H1 (cell line): ENCODE data around the gene GTF2F2. TPM values are rescaled to one million over a fixed set of nuclear protein-coding genes. Genes with fewer than 3 reads are reported as not detected.
"Not testable (repeated sequence)": the region's sequence is repeated elsewhere in the genome, so short reads cannot be mapped to it uniquely, and the experiment has no call there.

Source experiments
- CTCF ChIA-PET: fragments of 300-600 bp; sonication (Branson Sonifier 250); formaldehyde crosslinking; loops from one replicate; lab custom pipeline; 2021; ENCODE audit not compliant: partially characterized antibody; lab: Charles Lee
- POLR2A ChIA-PET: fragments of 300-600 bp; sonication (Branson Sonifier 250); formaldehyde crosslinking; loops from one replicate; lab custom pipeline; 2021; ENCODE audit warnings: inconsistent platforms; ENCODE audit not compliant: partially characterized antibody; lab: Charles Lee
- DNase-seq, 2 experiments: peaks; one replicate each; pipeline versions ENCODE4 v3.0.0 to v3.0.0-alpha.2; 2010 to 2022; ENCODE audit warnings: low spot score in 2 of 2, low read depth in 1 of 2, mixed read lengths in 1 of 2
- FAIRE-seq: peaks from 2 replicates; lab custom pipeline; 2011; peaks lifted over from hg19 to GRCh38; lab: Jason Lieb, UNC
- H2AFZ ChIP-seq: 2 replicates; pipeline ENCODE4 v1.8.1; 2012; ENCODE audit warnings: low read length, inconsistent platforms
- H2AK5ac ChIP-seq: 2 replicates; pipeline ENCODE4 v1.6.1; 2013; ENCODE audit warnings: low read depth, low read length
- H2BK120ac ChIP-seq: replicated peaks from 2 replicates; pipeline ENCODE3; 2013; ENCODE audit warnings: low read depth, low read length, inconsistent platforms
- H2BK12ac ChIP-seq: 2 replicates; pipeline ENCODE4 v1.6.1; 2013; ENCODE audit warnings: low read depth, low read length
- H2BK15ac ChIP-seq: 2 replicates; pipeline ENCODE4 v1.6.1; 2013; ENCODE audit warnings: low read length
- H2BK20ac ChIP-seq: 2 replicates; pipeline ENCODE4 v1.6.1; 2013; ENCODE audit warnings: low read length
- H2BK5ac ChIP-seq: 2 replicates; pipeline ENCODE4 v1.6.1; 2013; ENCODE audit warnings: low read depth, low read length
- H3K14ac ChIP-seq: 2 replicates; pipeline ENCODE4 v1.6.1; 2013; ENCODE audit warnings: inconsistent platforms; ENCODE audit not compliant: insufficient read length
- H3K18ac ChIP-seq: 2 replicates; pipeline ENCODE4 v1.6.1; 2013; ENCODE audit warnings: low read length; ENCODE audit errors: extremely low read depth
- H3K23ac ChIP-seq: 2 replicates; pipeline ENCODE4 v1.6.1; 2013; ENCODE audit warnings: inconsistent platforms; ENCODE audit not compliant: insufficient read length
- H3K23me2 ChIP-seq: 2 replicates; pipeline ENCODE4 v1.6.1; 2013; ENCODE audit warnings: low read depth, low read length
- H3K27ac ChIP-seq: 2 replicates; pipeline ENCODE4 v1.6.1; 2011; ENCODE audit warnings: low read depth, low read length, inconsistent platforms
- H3K27me3 ChIP-seq, 4 experiments: replicated peaks in 1 of 4; 1 replicate in 1 of 4; 2 replicates in 3 of 4; pipeline versions ENCODE4 v1.6.1 to v1.8.1; 2011 to 2013; ENCODE audit warnings: low read length in 3 of 4, mild to moderate bottlenecking in 3 of 4, inconsistent platforms in 2 of 4, mixed read lengths in 2 of 4, moderate library complexity in 1 of 4; ENCODE audit not compliant: control insufficient read depth in 3 of 4, insufficient read depth in 3 of 4; ENCODE audit errors: extremely low read depth in 1 of 4
- H3K36me3 ChIP-seq, 4 experiments: 2 replicates each; pipeline versions ENCODE4 v1.6.1 to v1.8.1; 2011 to 2013; ENCODE audit warnings: mild to moderate bottlenecking in 4 of 4, low read length in 3 of 4, moderate library complexity in 2 of 4, control low read depth in 1 of 4, inconsistent platforms in 1 of 4; ENCODE audit not compliant: insufficient read depth in 4 of 4, control insufficient read depth in 2 of 4
- H3K4ac ChIP-seq: replicated peaks from 2 replicates; pipeline ENCODE3; 2013; ENCODE audit warnings: low read length, low read depth, mixed read lengths, inconsistent platforms; ENCODE audit not compliant: insufficient read length
- H3K4me1 ChIP-seq, 4 experiments: replicated peaks in 1 of 4; 1 replicate in 1 of 4; 2 replicates in 3 of 4; pipeline versions ENCODE4 v1.6.1 to v1.8.1; 2011 to 2013; ENCODE audit warnings: low read length in 3 of 4, inconsistent platforms in 2 of 4, mixed read lengths in 1 of 4; ENCODE audit not compliant: insufficient read depth in 4 of 4, control insufficient read depth in 3 of 4
- H3K4me2 ChIP-seq, 2 experiments: 2 replicates each; pipeline versions ENCODE4 v1.6.1 to v1.8.1; 2011 to 2013; ENCODE audit warnings: low read depth in 2 of 2, low read length in 2 of 2, control low read depth in 1 of 2, inconsistent platforms in 1 of 2, mild to moderate bottlenecking in 1 of 2; ENCODE audit not compliant: insufficient read depth in 1 of 2
- H3K4me3 ChIP-seq, 4 experiments: fragments of 200-600, 300-600 bp in 1 of 4; sonication (generic), shearing (Covaris generic), sonication (Bioruptor Twin) in 1 of 4; 2 replicates each; pipeline versions ENCODE4 v1.5.1 to v1.8.1; 2011 to 2016; ENCODE audit warnings: low read length in 4 of 4, low read depth in 3 of 4, control low read depth in 2 of 4, inconsistent platforms in 2 of 4, mild to moderate bottlenecking in 2 of 4, mixed read lengths in 1 of 4, moderate library complexity in 1 of 4; ENCODE audit not compliant: insufficient read depth in 2 of 4; ENCODE audit errors: extremely low read depth in 1 of 4
- H3K56ac ChIP-seq: replicated peaks from 2 replicates; pipeline ENCODE3; 2013; ENCODE audit warnings: low read depth, mild to moderate bottlenecking, mixed read lengths, low read length, inconsistent platforms; ENCODE audit not compliant: insufficient read length
- H3K79me1 ChIP-seq: 2 replicates; pipeline ENCODE4 v1.6.1; 2013; ENCODE audit warnings: low read depth, low read length, control low read depth
- H3K79me2 ChIP-seq, 2 experiments: 2 replicates each; pipeline versions ENCODE4 v1.6.1 to v1.8.1; 2012 to 2013; ENCODE audit warnings: low read length in 2 of 2, mild to moderate bottlenecking in 2 of 2, inconsistent platforms in 1 of 2; ENCODE audit not compliant: insufficient read depth in 2 of 2, control insufficient read depth in 1 of 2
- H3K9ac ChIP-seq, 4 experiments: replicated peaks in 1 of 4; 1 replicate in 1 of 4; 2 replicates in 3 of 4; pipeline versions ENCODE4 v1.6.1 to v1.8.1; 2011 to 2013; ENCODE audit warnings: low read depth in 3 of 4, low read length in 3 of 4, control low read depth in 2 of 4, mild to moderate bottlenecking in 2 of 4, moderate library complexity in 2 of 4, inconsistent platforms in 1 of 4; ENCODE audit errors: extremely low read depth in 1 of 4
- H3K9me3 ChIP-seq, 2 experiments: 2 replicates each; pipeline versions ENCODE4 v1.6.1 to v1.8.1; 2012 to 2013; ENCODE audit warnings: mild to moderate bottlenecking in 2 of 2, moderate library complexity in 2 of 2, control low read depth in 1 of 2, inconsistent platforms in 1 of 2, low read depth in 1 of 2, low read length in 1 of 2, mixed read lengths in 1 of 2; ENCODE audit not compliant: insufficient read depth in 2 of 2
- H4K20me1 ChIP-seq, 2 experiments: replicated peaks in 1 of 2; 2 replicates each; pipeline versions ENCODE3 to v1.8.1; 2011 to 2013; ENCODE audit warnings: inconsistent platforms in 2 of 2, low read length in 2 of 2, mild to moderate bottlenecking in 1 of 2; ENCODE audit not compliant: insufficient read depth in 2 of 2, control insufficient read depth in 1 of 2
- H4K5ac ChIP-seq: 2 replicates; pipeline ENCODE4 v1.6.1; 2013; ENCODE audit warnings: low read length, low read depth, mixed read lengths, inconsistent platforms; ENCODE audit not compliant: insufficient read length
- H4K8ac ChIP-seq: 2 replicates; pipeline ENCODE4 v1.8.0; 2013; ENCODE audit warnings: mild to moderate bottlenecking, moderate library complexity, low read length, inconsistent platforms; ENCODE audit not compliant: insufficient read depth; ENCODE audit errors: extremely low read depth
- H4K91ac ChIP-seq: replicated peaks from 2 replicates; pipeline ENCODE3; 2013; ENCODE audit warnings: low read length, mixed read lengths, inconsistent platforms; ENCODE audit not compliant: insufficient read length
- WGBS, 2 experiments: shearing (Covaris generic) in 1 of 2; methylation state at CpG; one replicate each; pipeline versions ENCODE4 v1.1.6 to v1.1.7; 2013 to 2015; ENCODE audit warnings: low lambda C conversion rate in 2 of 2, mixed read lengths in 2 of 2, inconsistent platforms in 1 of 2, low coverage in 1 of 2, missing lambda C conversion rate in 1 of 2; ENCODE audit not compliant: insufficient replicate concordance in 2 of 2, insufficient coverage in 1 of 2, insufficient read length in 1 of 2; ENCODE audit errors: extremely low coverage in 1 of 2, missing lambda C conversion rate in 1 of 2; 5-methylcytosine and 5-hydroxymethylcytosine counted together
- polyA plus RNA-seq, 7 experiments: library from polyadenylated mRNA; depleted of rRNA in 3 of 7; stranded (reverse) in 5 of 7; unstranded in 2 of 7; fragments of >200 nt in 5 of 7; fragments of 200-250 nt in 2 of 7; gene quantifications; 1 replicate in 5 of 7; 2 replicates in 1 of 7; 4 replicates in 1 of 7; pipeline versions ENCODE4 v1.2.1 to v1.2.3, GENCODE V29; 2011 to 2013; ENCODE audit warnings: missing spikeins in 2 of 7, mixed read lengths in 2 of 7
- total RNA-seq: library from RNA; stranded (reverse); fragmentation: NEBNext Ultra II Directional; extraction: Animal tissue kit (Norgen Biotek cat#: 25700); gene quantifications from 2 replicates; pipeline ENCODE4 v1.2.1, GENCODE V29; 2021
- TF ChIP-seq, protein P1 (sequence below): IDR thresholded peaks from 2 replicates; pipeline ENCODE4 v1.6.1; 2012; ENCODE audit warnings: low read length, inconsistent platforms

Gene GTF2F2
- total and polyA plus RNA-seq, 2 of the 8 experiments (the other 6 are each of a cell fraction or from before 2014, with no cell fraction given) = 10.8 to 31.1 TPM

- TF ChIP-seq, protein P1, sequence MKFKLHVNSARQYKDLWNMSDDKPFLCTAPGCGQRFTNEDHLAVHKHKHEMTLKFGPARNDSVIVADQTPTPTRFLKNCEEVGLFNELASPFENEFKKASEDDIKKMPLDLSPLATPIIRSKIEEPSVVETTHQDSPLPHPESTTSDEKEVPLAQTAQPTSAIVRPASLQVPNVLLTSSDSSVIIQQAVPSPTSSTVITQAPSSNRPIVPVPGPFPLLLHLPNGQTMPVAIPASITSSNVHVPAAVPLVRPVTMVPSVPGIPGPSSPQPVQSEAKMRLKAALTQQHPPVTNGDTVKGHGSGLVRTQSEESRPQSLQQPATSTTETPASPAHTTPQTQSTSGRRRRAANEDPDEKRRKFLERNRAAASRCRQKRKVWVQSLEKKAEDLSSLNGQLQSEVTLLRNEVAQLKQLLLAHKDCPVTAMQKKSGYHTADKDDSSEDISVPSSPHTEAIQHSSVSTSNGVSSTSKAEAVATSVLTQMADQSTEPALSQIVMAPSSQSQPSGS = no peak
- TF ChIP-seq, all 59 proteins: peak for 0
Measured at GRCh38 chr13:45185286-45185685, 65.0 kb downstream of the GTF2F2 start (continued).

GRCh38 chr13:45189077-45189476 is 68.8 kb downstream of the GTF2F2 start:
- H3K4me3 ChIP-seq, H3K36me3 ChIP-seq, H2BK15ac ChIP-seq, H3K23ac ChIP-seq, H3K79me2 ChIP-seq, H3K27ac ChIP-seq, H3K56ac ChIP-seq, H3K27me3 ChIP-seq, H3K9me3 ChIP-seq, H3K14ac ChIP-seq, H3K23me2 ChIP-seq, H4K20me1 ChIP-seq, H3K4me2 ChIP-seq, H2AK5ac ChIP-seq, H4K91ac ChIP-seq, FAIRE-seq, H2BK120ac ChIP-seq, H3K4me1 ChIP-seq, DNase-seq, H2BK5ac ChIP-seq, H4K5ac ChIP-seq, H3K79me1 ChIP-seq, H2BK20ac ChIP-seq, H3K18ac ChIP-seq, CTCF ChIA-PET, H2AFZ ChIP-seq, H3K4ac ChIP-seq, POLR2A ChIA-PET, H2BK12ac ChIP-seq, H4K8ac ChIP-seq, H3K9ac ChIP-seq: not testable (repeated sequence)
- WGBS, 2 experiments = 88% methylated on average over 4 of the region's 4 CpGs; no CpG with 5 or more reads in 1 of the 2 experiments
